ENCODE measurements around the gene ARHGEF28. TPM values are rescaled to one million over a fixed set of nuclear protein-coding genes. Genes with fewer than 3 reads are reported as not detected.

The ARHGEF28 gene
- total and polyA plus RNA-seq, 2 of the 13 experiments (the other 11 are each of a cell fraction or from before 2014, with no cell fraction given), result 17.4 to 34.1 TPM

- TF ChIP-seq, protein P1, sequence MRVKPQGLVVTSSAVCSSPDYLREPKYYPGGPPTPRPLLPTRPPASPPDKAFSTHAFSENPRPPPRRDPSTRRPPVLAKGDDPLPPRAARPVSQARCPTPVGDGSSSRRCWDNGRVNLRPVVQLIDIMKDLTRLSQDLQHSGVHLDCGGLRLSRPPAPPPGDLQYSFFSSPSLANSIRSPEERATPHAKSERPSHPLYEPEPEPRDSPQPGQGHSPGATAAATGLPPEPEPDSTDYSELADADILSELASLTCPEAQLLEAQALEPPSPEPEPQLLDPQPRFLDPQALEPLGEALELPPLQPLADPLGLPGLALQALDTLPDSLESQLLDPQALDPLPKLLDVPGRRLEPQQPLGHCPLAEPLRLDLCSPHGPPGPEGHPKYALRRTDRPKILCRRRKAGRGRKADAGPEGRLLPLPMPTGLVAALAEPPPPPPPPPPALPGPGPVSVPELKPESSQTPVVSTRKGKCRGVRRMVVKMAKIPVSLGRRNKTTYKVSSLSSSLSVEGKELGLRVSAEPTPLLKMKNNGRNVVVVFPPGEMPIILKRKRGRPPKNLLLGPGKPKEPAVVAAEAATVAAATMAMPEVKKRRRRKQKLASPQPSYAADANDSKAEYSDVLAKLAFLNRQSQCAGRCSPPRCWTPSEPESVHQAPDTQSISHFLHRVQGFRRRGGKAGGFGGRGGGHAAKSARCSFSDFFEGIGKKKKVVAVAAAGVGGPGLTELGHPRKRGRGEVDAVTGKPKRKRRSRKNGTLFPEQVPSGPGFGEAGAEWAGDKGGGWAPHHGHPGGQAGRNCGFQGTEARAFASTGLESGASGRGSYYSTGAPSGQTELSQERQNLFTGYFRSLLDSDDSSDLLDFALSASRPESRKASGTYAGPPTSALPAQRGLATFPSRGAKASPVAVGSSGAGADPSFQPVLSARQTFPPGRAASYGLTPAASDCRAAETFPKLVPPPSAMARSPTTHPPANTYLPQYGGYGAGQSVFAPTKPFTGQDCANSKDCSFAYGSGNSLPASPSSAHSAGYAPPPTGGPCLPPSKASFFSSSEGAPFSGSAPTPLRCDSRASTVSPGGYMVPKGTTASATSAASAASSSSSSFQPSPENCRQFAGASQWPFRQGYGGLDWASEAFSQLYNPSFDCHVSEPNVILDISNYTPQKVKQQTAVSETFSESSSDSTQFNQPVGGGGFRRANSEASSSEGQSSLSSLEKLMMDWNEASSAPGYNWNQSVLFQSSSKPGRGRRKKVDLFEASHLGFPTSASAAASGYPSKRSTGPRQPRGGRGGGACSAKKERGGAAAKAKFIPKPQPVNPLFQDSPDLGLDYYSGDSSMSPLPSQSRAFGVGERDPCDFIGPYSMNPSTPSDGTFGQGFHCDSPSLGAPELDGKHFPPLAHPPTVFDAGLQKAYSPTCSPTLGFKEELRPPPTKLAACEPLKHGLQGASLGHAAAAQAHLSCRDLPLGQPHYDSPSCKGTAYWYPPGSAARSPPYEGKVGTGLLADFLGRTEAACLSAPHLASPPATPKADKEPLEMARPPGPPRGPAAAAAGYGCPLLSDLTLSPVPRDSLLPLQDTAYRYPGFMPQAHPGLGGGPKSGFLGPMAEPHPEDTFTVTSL (CRISPR knock-in tag; IDR thresholded peaks at IDR 0.05; ENCODE audit: borderline replicate concordance), result peak; percentile 93; the same call in 1 of the 2 replicates
- TF ChIP-seq PAXIP1 (CRISPR knock-in tag; conservative IDR thresholded peaks at IDR 0.05) (peak; percentile 88), ETV5 (CRISPR knock-in tag; IDR thresholded peaks at IDR 0.05; ENCODE audit: borderline replicate concordance) (peak; percentile 30; the same call in 1 of the 2 replicates), CEBPZ (IDR thresholded peaks at IDR 0.05; ENCODE audit: low read length) (no peak), ZNF672 (CRISPR knock-in tag; IDR thresholded peaks at IDR 0.05) (no peak), ZSCAN9 (CRISPR knock-in tag; IDR thresholded peaks at IDR 0.05; ENCODE audit: borderline replicate concordance) (peak; percentile 39; the same call in 1 of the 2 replicates), CREB1 (IDR thresholded peaks at IDR 0.05) (no peak), CREB1 (CRISPR knock-in tag; IDR thresholded peaks at IDR 0.05) (peak; percentile 62; the same call in 1 of the 2 replicates), SRSF4 (IDR thresholded peaks at IDR 0.05; ENCODE audit: low read depth, low read length, poor library complexity, severe bottlenecking) (no peak), FOSL2 (CRISPR knock-in tag; IDR thresholded peaks at IDR 0.05) (peak; percentile 52), SAP130 (CRISPR knock-in tag; IDR thresholded peaks at IDR 0.05; ENCODE audit: low read depth) (peak; percentile 79), MIER2 (CRISPR knock-in tag; IDR thresholded peaks at IDR 0.05) (0 out of 2 replicates have a peak, but pooled peaks have one; percentile 21), FOXK1 (CRISPR knock-in tag; IDR thresholded peaks at IDR 0.05; ENCODE audit: borderline replicate concordance, low read depth) (peak; percentile 48; the same call in 1 of the 2 replicates), KDM6A (CRISPR knock-in tag; IDR thresholded peaks at IDR 0.05; ENCODE audit: low read depth) (peak; percentile 66; the same call in 1 of the 2 replicates), HDAC2 (CRISPR knock-in tag; IDR thresholded peaks at IDR 0.05) (peak; percentile 73)
- TF ChIP-seq, protein P2, sequence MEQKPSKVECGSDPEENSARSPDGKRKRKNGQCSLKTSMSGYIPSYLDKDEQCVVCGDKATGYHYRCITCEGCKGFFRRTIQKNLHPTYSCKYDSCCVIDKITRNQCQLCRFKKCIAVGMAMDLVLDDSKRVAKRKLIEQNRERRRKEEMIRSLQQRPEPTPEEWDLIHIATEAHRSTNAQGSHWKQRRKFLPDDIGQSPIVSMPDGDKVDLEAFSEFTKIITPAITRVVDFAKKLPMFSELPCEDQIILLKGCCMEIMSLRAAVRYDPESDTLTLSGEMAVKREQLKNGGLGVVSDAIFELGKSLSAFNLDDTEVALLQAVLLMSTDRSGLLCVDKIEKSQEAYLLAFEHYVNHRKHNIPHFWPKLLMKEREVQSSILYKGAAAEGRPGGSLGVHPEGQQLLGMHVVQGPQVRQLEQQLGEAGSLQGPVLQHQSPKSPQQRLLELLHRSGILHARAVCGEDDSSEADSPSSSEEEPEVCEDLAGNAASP (CRISPR knock-in tag; IDR thresholded peaks at IDR 0.05; ENCODE audit: borderline replicate concordance), result peak; percentile 51; the same call in 1 of the 2 replicates
Observed at GRCh38 chr5:73729329-73729728, 103.3 kb downstream of the ARHGEF28 start (continued).
